VCaP (cell line): ENCODE results near the gene TRMU.

ENCODE experiments used
- H3K27ac ChIP-seq: fragments of 450-650 bp; 2 replicates; pipeline ENCODE4 v1.5.1; 2017
- CTCF ChIP-seq: fragments of 450-650 bp; conservative IDR thresholded peaks from 2 replicates; pipeline ENCODE4 v1.5.1; 2017; ENCODE audit warnings: mild to moderate bottlenecking, moderate library complexity

Gene TRMU

DNA sequence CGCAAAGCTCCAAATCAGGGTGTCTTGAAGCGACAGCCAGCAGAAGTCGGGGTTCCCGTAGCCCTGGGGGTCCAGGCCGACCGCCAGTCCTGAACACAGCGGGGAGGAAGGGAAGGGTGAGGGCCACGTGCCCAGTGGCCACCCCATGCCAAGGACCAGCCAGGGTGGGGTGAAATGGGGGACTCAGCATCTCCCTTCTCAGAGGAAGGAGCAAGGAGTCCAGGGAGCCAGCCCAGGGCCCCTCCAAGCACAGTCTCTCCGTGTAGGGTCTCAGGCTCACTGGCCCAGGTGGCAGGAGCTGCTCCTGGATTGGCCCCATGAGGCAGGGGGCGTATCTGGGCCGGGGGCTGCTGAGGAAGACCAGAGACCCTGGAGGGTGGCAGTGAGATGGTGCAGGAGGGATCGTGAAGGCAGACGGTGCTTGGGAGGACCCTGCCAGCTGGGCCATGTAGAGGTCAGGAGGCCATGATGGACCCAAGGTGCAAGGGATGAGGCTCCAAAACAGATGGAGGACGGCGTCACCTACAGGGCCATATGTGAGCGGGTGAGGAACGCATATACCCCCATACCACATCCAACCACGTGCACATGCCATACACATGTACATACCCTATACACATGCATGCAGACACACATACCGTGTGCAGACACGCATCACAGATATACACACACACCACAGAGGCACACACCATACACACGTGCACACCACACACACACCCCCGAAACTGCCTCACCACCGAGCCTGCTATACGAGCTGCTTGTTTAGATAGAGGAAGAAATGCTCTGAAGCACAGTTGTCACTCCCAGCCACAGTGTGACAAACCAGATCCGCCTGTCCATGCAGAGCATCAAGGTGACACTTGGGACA is 34.4 kb downstream of the TRMU start:
- no peak overlapping the region for H3K27ac ChIP-seq
- TF ChIP-seq CTCF = no peak

- no peak for TF ChIP-seq CTCF
- no peak overlapping the region for H3K27ac ChIP-seq
Measured at GRCh38 chr22:46370584-46371291, 35.2 kb downstream of the TRMU start.

- no peak for TF ChIP-seq CTCF
Measured at GRCh38 chr22:46371623-46372226, 36.2 kb downstream of the TRMU start.

GRCh38 chr22:46372686-46373085 is 37.2 kb downstream of the TRMU start:
- TF ChIP-seq CTCF = no peak
- no peak overlapping the region for H3K27ac ChIP-seq

More at GRCh38 chr22:46371623-46372226, 36.2 kb downstream of the TRMU start:
- H3K27ac ChIP-seq = no peak overlapping the region

DNA sequence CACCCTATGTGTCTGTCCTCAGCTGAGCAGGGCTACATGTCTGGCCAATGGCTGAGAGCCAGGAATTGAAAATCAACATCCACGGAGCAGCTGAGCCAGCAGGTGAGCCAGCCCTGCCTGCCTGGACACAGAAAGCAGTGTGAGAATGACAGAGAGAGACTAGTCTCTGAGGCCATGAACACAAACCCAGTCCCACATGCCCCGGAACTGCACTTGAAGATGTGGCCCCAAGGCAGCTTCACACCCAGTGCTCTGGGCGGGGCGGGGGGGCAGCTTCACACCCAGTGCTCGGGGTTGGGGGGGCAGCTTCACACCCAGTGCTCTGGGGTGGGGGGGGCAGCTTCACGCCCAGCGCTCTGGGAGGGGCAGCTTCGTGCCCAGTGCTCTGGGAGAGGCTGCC is 37.6 kb downstream of the TRMU start:
- TF ChIP-seq CTCF = no peak
- H3K27ac ChIP-seq = no peak overlapping the region

DNA sequence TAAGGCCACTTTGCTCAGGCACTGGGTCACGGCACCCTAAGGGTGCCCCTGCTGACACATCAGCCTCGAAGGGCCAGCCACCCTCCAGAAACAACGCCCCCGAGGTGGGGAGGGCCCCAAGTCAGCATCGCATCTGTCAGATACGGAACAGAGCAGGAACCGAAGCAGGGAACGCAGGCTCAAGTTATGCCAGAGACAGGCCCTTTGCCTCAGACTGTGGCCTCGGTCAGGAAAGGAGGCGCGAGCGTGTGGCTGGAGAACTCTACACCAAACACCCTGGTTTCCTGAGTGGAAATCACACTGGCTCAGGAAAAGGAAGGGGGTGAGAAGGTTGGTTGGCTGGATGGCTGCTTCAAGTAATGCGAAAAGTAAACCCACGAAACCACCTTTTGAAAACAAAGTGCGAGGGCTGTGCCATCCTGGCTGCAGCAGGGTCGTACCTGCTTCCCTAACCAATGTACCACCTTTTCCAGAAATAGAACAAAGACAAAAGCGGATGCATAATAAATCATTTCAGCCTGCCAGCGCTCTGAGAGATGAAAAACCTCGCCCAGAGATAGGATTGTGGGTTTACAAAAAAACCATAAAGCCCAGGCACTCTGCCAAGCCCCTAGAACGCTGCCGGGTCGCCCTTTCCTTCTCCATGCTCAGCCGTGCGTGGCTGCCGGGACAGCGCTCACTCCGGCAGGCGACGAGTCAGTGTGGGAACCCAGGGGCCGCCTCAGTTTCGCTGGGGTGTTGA is 38.6 kb downstream of the TRMU start:
- no peak overlapping the region for H3K27ac ChIP-seq
- no peak for TF ChIP-seq CTCF
